ENCODE results near the gene TBX6. TPM values are rescaled to one million over a fixed set of nuclear protein-coding genes. Genes with fewer than 3 reads are reported as not detected.

TBX6 gene
- total RNA-seq, 1 experiment from 2014 or later, result 1.4 TPM

- no peaks in the 10 kb centered on the region for H3K9me3 ChIP-seq (ENCODE audit: control insufficient read depth in 1 of 2, insufficient read depth in 1 of 2, low read depth in 1 of 2, low read length in 2 of 2)
- peak overlapping the region; percentile 88 to 99 for H3K4me3 ChIP-seq (replicated peaks in 1 of 2; ENCODE audit: low read depth in 1 of 2, low read length in 2 of 2)
- no peak for DNase-seq (ENCODE audit: low read depth, low spot score)
- POLR2A ChIA-PET, result interaction anchor here (0.9 kb wide), 1 partner anchor 16 kb away, joined by 3 read pairs; no protein-coding TSS in a partner anchor
- 0 out of 2 replicates have a peak, but pooled peaks cover 8% of the 10 kb centered on the region for H4K20me1 ChIP-seq (ENCODE audit: insufficient read depth)
- peaks cover 61% of the 10 kb centered on the region for H3K79me2 ChIP-seq (ENCODE audit: insufficient read depth, low read length)
- ATAC-seq, result peak; percentile 18
- TF ChIP-seq FOSL1 (IDR thresholded peaks at IDR 0.05; ENCODE audit: low read depth) (no peak), CBX3 (IDR thresholded peaks at IDR 0.05; ENCODE audit: low read depth) (no peak), ZFX (IDR thresholded peaks at IDR 0.05) (0 out of 2 replicates have a peak, but pooled peaks have one; percentile 30)
- peaks cover 14 to 22% of the 10 kb centered on the region in 2 experiments; a peak in 3 of 4 replicates for H3K4me1 ChIP-seq (ENCODE audit: control insufficient read depth in 1 of 2, insufficient read depth in 2 of 2, low read length in 2 of 2)
- TSS peak; percentile 47 for BruUV-seq (replicated peaks)
- H3K9ac ChIP-seq (ENCODE audit: low read length), result peak overlapping the region; percentile 97
- peak overlapping the region; percentile 80 for H3K27ac ChIP-seq (ENCODE audit: low read depth, low read length)
- peak overlapping the region; percentile 90 for H3K4me2 ChIP-seq (ENCODE audit: low read length)
- no peak overlapping the region for H2AFZ ChIP-seq (ENCODE audit: low read depth, low read length, poor library complexity, severe bottlenecking)
- RAD21 ChIA-PET (ENCODE audit: low non-redundant PET in 1 of 2, low total read pairs in 2 of 2, uncharacterized antibody in 2 of 2, unreplicated experiment in 2 of 2), result no interaction called here
- no peaks in the 10 kb centered on the region for H3K9me2 ChIP-seq (ENCODE audit: insufficient read depth)
- intact Hi-C loops (cut with micrococcal nuclease), result no loop called here
- CTCF ChIA-PET, result interaction anchor here (2.0 kb wide), 1 partner anchor 15 kb away, joined by 6 read pairs; the partner anchor contains the start of gene TBX6
- H3K36me3 ChIP-seq (ENCODE audit: control insufficient read depth in 1 of 2, insufficient read depth in 2 of 2, low read length in 2 of 2), result peaks cover 23 to 41% of the 10 kb centered on the region in 2 experiments; a peak in 3 of 4 replicates
- H3K27me3 ChIP-seq (ENCODE audit: insufficient read depth, low read length), result no peaks in the 10 kb centered on the region
Observed at GRCh38 chr16:30076276-30076791, 15.4 kb downstream of the TBX6 start.

- peaks cover 17 to 41% of the 10 kb centered on the region in 2 experiments for H3K36me3 ChIP-seq (ENCODE audit: control insufficient read depth in 1 of 2, insufficient read depth in 2 of 2, low read length in 2 of 2)
- TF ChIP-seq REST (IDR thresholded peaks at IDR 0.05; ENCODE audit: low read depth) (no peak), TCF7L2 (IDR thresholded peaks at IDR 0.05; ENCODE audit: borderline replicate concordance, extremely low read depth, insufficient read depth, insufficient read length) (no peak), EGR1 (IDR thresholded peaks at IDR 0.05; ENCODE audit: low read depth) (no peak; the same call in 1 of the 2 replicates), CBX3 (IDR thresholded peaks at IDR 0.05; ENCODE audit: low read depth) (no peak), JUND (IDR thresholded peaks at IDR 0.05) (no peak), POLR2AphosphoS5 (IDR thresholded peaks at IDR 0.05; ENCODE audit: low read depth, low read length) (peak; percentile 99), YY1 (IDR thresholded peaks at IDR 0.05; ENCODE audit: extremely low read depth, insufficient replicate concordance, low read depth, low read length) (peak; percentile 68), ATF3 (IDR thresholded peaks at IDR 0.05) (no peak), SP1 (IDR thresholded peaks at IDR 0.05; ENCODE audit: low read depth) (0 out of 2 replicates have a peak, but pooled peaks have one; percentile 15), SIN3A (IDR thresholded peaks at IDR 0.05; ENCODE audit: low read depth) (peak; percentile 75), SRF (IDR thresholded peaks at IDR 0.05; ENCODE audit: low read depth) (no peak; the same call in 1 of the 2 replicates)
Observed at GRCh38 chr16:30075503-30076275, 16.0 kb downstream of the TBX6 start, which contains the start of gene PPP4C. Gene PPP4C (plus strand): TSS chr16:30075994. CDS start chr16:30076378, 384 bp downstream.

More at GRCh38 chr16:30075503-30076275, 16.0 kb downstream of the TBX6 start, which contains the start of gene PPP4C:
- Histone ChIP-seq H4K20me1 (ENCODE audit: insufficient read depth) (0 out of 2 replicates have a peak, but pooled peaks cover 9% of the 10 kb centered on the region), H3K4me2 (ENCODE audit: low read length) (peak within 1 kb of the TSS; percentile 90), H3K27me3 (ENCODE audit: insufficient read depth, low read length) (no peaks in the 10 kb centered on the region), H3K79me2 (ENCODE audit: insufficient read depth, low read length) (peaks cover 56% of the 10 kb centered on the region), H3K9ac (ENCODE audit: low read length) (peak within 1 kb of the TSS; percentile 97), H3K9me2 (ENCODE audit: insufficient read depth) (no peaks in the 10 kb centered on the region), H3K9me3 (ENCODE audit: control insufficient read depth in 1 of 2, insufficient read depth in 1 of 2, low read depth in 1 of 2, low read length in 2 of 2) (no peaks in the 10 kb centered on the region), H2AFZ (ENCODE audit: low read depth, low read length, poor library complexity, severe bottlenecking) (no peak within 1 kb of the TSS), H3K4me1 (ENCODE audit: control insufficient read depth in 1 of 2, insufficient read depth in 2 of 2, low read length in 2 of 2) (peaks cover 14 to 22% of the 10 kb centered on the region in 2 experiments; a peak in 3 of 4 replicates), H3K27ac (ENCODE audit: low read depth, low read length) (peak within 1 kb of the TSS; percentile 80), H3K4me3 (replicated peaks in 1 of 2; ENCODE audit: low read depth in 1 of 2, low read length in 2 of 2) (peak within 1 kb of the TSS; percentile 88 to 99)
- TSS peak; percentile 97 for BruUV-seq (replicated peaks)
- POLR2A ChIA-PET, result interaction anchor here (0.9 to 2.1 kb wide), 3 partner anchors 10 to 18 kb away, joined by 3 to 12 read pairs (median 3); partner anchors contain the start of gene ALDOA
- intact Hi-C loops (cut with micrococcal nuclease), result no loop called here
- RAD21 ChIA-PET (ENCODE audit: low non-redundant PET in 1 of 2, low total read pairs in 2 of 2, uncharacterized antibody in 2 of 2, unreplicated experiment in 2 of 2), result no interaction called here
- ATAC-seq (peak; percentile 86), DNase-seq (ENCODE audit: low read depth, low spot score) (peak; percentile 68)
- CTCF ChIA-PET, result interaction anchor here (1.3 kb wide), 1 partner anchor 10 kb away, joined by 4 read pairs; the partner anchor contains the start of gene ALDOA

Data from HCT116 (cell line).